KMS-11 (cell line): ENCODE data around the gene MAP3K4.

Experiments
- H2AFZ ChIP-seq: fragments of 200-600 bp; sonication (generic); 2 replicates; pipeline ENCODE4 v1.6.1; 2016; ENCODE audit warnings: antibody characterized with exemption, mixed run types, low read depth
- H3K27ac ChIP-seq: fragments of 200-600 bp; sonication (generic); 2 replicates; pipeline ENCODE4 v1.6.1; 2016; ENCODE audit warnings: mild to moderate bottlenecking, mixed run types
- H3K27me3 ChIP-seq: fragments of 200-600 bp; sonication (generic); 2 replicates; pipeline ENCODE4 v1.6.1; 2017; ENCODE audit warnings: mild to moderate bottlenecking, low read depth, mixed run types, moderate library complexity; ENCODE audit not compliant: insufficient read depth
- H3K36me3 ChIP-seq: fragments of 200-600 bp; sonication (generic); 2 replicates; pipeline ENCODE4 v1.6.1; 2017; ENCODE audit warnings: mild to moderate bottlenecking, mixed run types; ENCODE audit not compliant: insufficient read depth
- H3K4me1 ChIP-seq: fragments of 200-600 bp; sonication (generic); 2 replicates; pipeline ENCODE4 v1.6.1; 2016; ENCODE audit warnings: mild to moderate bottlenecking, low read depth, mixed run types; ENCODE audit not compliant: poor library complexity, severe bottlenecking
- H3K4me2 ChIP-seq: fragments of 200-600 bp; sonication (generic); 2 replicates; pipeline ENCODE4 v1.7.0; 2016; ENCODE audit warnings: mild to moderate bottlenecking, mixed run types
- H3K4me3 ChIP-seq: fragments of 200-600 bp; sonication (generic); IDR thresholded peaks from 2 replicates; pipeline ENCODE4 v1.6.1; 2017; ENCODE audit warnings: low read depth, low read length, mixed read lengths; ENCODE audit not compliant: insufficient read depth
- H3K79me2 ChIP-seq: fragments of 200-600 bp; sonication (generic); 2 replicates; pipeline ENCODE4 v1.6.1; 2016; ENCODE audit warnings: low read depth, mixed run types; ENCODE audit not compliant: insufficient read depth
- H3K9ac ChIP-seq: fragments of 200-600 bp; sonication (generic); 2 replicates; pipeline ENCODE4 v1.6.1; 2016; ENCODE audit warnings: mild to moderate bottlenecking, mixed run types
- H4K20me1 ChIP-seq: fragments of 200-600 bp; sonication (generic); 2 replicates; pipeline ENCODE4 v1.6.1; 2016; ENCODE audit warnings: mild to moderate bottlenecking, mixed run types; ENCODE audit not compliant: insufficient read depth
- TF ChIP-seq, protein P1 (sequence below): fragments of 200-600 bp; sonication (generic); conservative IDR thresholded peaks from 2 replicates; pipeline ENCODE4 v1.6.1; 2017; ENCODE audit warnings: low read depth, mild to moderate bottlenecking, antibody characterized with exemption, low read length, moderate library complexity, mixed read lengths

The MAP3K4 gene

DNA sequence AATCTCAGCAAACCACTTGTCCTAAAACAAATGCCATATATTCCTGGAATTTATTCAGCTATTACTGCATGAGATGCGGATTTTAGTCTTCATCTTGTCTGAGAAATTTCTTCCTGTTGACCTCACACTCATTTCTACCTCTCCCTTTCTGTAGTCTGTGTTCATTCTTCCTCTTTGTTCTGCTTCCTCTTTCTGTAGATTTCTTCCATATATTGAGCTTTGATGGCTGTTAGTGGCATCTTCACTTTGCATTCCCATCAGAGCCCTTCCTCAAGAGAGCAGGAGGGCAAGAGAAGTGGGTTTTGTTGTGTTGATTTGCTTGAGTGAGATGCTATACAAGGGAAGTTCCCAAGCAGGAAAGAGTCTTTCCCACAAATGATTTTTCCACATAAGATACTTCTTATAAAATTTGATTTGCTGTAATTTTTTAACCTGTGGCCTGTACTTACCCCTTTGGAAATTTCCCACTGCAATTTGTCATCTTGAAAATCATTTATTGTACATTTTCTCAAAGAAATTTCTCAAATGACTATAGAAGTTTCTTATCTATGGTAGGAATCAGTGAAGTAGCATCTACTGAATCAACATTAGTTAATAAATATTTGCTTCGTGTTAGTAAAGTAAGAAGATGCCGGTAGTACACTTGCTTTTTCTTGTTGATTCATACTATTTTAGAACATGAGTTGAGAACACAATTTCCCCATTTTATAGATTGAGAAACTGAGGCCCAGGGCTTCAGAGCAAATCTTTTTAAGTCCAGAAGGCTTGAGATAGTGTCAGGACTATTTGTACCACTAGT lies 43.8 kb downstream of the MAP3K4 start:
- Histone ChIP-seq H3K79me2 (peaks cover 47% of the 10 kb centered on the region), H4K20me1 (no peaks in the 10 kb centered on the region; the same call in 1 of the 2 replicates), H3K27ac (no peak overlapping the region), H2AFZ (no peak overlapping the region), H3K36me3 (no peaks in the 10 kb centered on the region), H3K27me3 (no peaks in the 10 kb centered on the region), H3K9ac (no peak overlapping the region), H3K4me2 (no peak overlapping the region), H3K4me1 (peaks cover 51% of the 10 kb centered on the region), H3K4me3 (no peak overlapping the region)
- TF ChIP-seq, protein P1, sequence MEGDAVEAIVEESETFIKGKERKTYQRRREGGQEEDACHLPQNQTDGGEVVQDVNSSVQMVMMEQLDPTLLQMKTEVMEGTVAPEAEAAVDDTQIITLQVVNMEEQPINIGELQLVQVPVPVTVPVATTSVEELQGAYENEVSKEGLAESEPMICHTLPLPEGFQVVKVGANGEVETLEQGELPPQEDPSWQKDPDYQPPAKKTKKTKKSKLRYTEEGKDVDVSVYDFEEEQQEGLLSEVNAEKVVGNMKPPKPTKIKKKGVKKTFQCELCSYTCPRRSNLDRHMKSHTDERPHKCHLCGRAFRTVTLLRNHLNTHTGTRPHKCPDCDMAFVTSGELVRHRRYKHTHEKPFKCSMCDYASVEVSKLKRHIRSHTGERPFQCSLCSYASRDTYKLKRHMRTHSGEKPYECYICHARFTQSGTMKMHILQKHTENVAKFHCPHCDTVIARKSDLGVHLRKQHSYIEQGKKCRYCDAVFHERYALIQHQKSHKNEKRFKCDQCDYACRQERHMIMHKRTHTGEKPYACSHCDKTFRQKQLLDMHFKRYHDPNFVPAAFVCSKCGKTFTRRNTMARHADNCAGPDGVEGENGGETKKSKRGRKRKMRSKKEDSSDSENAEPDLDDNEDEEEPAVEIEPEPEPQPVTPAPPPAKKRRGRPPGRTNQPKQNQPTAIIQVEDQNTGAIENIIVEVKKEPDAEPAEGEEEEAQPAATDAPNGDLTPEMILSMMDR = no peak

DNA sequence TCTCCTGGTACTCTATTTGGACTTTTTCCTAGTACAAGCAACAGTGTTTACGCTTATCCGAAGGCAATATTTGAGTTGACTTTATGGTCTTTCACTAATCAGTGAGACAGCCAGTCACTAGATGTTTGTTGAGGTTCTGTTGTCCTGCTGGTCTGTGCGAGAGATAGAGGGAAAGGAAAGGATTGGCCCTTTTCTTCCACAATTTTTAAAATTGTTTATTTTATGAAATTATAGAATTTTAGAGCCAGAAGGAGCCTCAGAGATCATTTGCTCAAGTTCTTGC lies 44.4 kb downstream of the MAP3K4 start:
- TF ChIP-seq, protein P1 = no peak
- no peak overlapping the region for H3K4me3 ChIP-seq
- H3K4me2 ChIP-seq = no peak overlapping the region
- peaks cover 42% of the 10 kb centered on the region for H3K79me2 ChIP-seq
- H3K4me1 ChIP-seq = peaks cover 46% of the 10 kb centered on the region
- no peak overlapping the region for H3K27ac ChIP-seq
- no peak overlapping the region for H3K9ac ChIP-seq
- H3K36me3 ChIP-seq = no peaks in the 10 kb centered on the region
- no peaks in the 10 kb centered on the region; the same call in 1 of the 2 replicates for H4K20me1 ChIP-seq
- H2AFZ ChIP-seq = no peak overlapping the region
- no peaks in the 10 kb centered on the region for H3K27me3 ChIP-seq

DNA sequence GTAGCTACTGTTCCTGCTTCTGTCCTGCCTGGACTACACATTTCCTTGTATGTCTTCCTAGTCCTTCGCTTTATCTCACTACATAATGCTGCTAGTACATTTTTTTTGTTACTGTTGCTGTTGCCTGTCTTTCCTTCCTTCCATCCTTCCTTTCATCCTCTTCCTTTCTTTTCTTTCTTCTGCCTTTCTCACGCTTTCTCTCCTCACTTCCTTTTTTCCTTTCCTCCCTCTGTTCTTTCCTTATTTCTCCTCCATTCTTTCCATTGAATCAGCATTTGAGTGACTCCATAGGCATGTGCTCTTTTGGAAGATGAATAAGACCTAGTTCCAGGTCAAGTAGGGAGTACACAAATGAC lies 46.3 kb downstream of the MAP3K4 start:
- no peak overlapping the region for H3K4me3 ChIP-seq
- peaks cover 22% of the 10 kb centered on the region; the same call in 1 of the 2 replicates for H3K79me2 ChIP-seq
- H4K20me1 ChIP-seq = no peaks in the 10 kb centered on the region
- no peak overlapping the region for H2AFZ ChIP-seq
- H3K4me2 ChIP-seq = no peak overlapping the region
- no peaks in the 10 kb centered on the region; the same call in 1 of the 2 replicates for H3K36me3 ChIP-seq
- TF ChIP-seq, protein P1 = no peak
- no peak overlapping the region for H3K9ac ChIP-seq
- no peak overlapping the region for H3K27ac ChIP-seq
- H3K27me3 ChIP-seq = no peaks in the 10 kb centered on the region
- peaks cover 26% of the 10 kb centered on the region for H3K4me1 ChIP-seq

DNA sequence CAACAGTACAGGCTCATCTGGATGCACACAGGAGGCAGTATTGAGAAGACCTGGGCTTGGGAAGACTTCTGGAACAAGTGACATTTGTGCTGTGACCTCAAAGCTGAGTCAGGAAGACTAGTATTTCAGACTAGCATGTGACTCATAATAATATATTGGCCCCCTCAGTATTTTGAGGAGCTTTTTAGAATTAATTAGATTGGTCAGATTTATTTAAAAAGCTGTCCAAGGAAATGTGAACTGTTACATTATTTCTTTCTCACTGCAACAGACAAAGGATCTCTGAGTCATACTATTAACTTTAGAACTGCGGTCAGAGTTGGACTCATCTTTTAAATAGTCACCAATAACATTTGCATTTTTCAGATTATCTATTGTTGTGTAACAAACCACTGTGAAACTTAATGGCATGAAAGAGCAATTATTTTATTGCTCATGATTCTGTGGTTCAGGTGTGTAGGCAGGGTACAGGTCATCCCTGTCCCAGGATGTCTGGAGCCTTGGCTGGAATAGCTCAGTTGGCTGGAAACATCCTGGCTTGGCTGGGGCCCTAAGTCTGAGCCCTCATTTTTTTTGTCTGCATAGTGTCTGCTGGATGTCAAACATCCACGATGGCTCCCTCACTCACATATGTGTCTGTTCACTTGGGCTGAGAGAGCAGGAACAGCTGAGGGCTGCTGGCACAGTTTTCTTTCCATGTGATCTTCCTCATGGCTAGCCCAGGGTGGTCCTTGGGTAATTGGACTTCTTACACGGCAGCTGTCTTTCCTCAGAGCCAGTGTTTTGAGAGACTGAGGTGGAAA lies 46.9 kb downstream of the MAP3K4 start:
- no peaks in the 10 kb centered on the region; the same call in 1 of the 2 replicates for H3K36me3 ChIP-seq
- H3K27me3 ChIP-seq = no peaks in the 10 kb centered on the region
- TF ChIP-seq, protein P1 = no peak
- no peak overlapping the region for H2AFZ ChIP-seq
- H3K27ac ChIP-seq = no peak overlapping the region
- H3K4me3 ChIP-seq = no peak overlapping the region
- no peaks in the 10 kb centered on the region for H4K20me1 ChIP-seq
- H3K4me2 ChIP-seq = no peak overlapping the region
- peaks cover 20% of the 10 kb centered on the region for H3K4me1 ChIP-seq
- H3K9ac ChIP-seq = no peak overlapping the region
- H3K79me2 ChIP-seq = peaks cover 18% of the 10 kb centered on the region; the same call in 1 of the 2 replicates
